ENCODE results near the gene ZNF326.

DNA sequence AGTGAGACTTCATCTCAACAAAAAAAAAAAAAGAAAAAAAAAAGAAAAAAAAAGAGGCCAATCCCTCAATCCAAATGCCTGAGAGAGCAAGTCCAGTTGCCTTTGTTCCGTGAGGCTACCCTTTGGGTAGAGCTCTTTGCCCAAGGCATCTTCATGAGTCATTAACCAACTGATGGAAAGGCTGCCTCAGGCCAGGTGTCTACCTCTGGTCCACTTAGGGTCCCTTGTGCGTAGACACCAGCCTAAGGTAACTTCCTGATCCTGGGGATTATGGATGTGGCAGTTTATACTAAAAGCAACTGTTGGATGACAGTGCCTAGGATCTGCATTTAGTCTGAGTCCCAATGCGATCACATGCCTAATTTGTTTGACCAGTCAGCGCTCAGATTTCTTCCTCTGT, 20.7 kb upstream of the ZNF326 start:
- no peak for TF ChIP-seq POLR2A (IDR thresholded peaks at IDR 0.05)
- TF ChIP-seq, protein P1, sequence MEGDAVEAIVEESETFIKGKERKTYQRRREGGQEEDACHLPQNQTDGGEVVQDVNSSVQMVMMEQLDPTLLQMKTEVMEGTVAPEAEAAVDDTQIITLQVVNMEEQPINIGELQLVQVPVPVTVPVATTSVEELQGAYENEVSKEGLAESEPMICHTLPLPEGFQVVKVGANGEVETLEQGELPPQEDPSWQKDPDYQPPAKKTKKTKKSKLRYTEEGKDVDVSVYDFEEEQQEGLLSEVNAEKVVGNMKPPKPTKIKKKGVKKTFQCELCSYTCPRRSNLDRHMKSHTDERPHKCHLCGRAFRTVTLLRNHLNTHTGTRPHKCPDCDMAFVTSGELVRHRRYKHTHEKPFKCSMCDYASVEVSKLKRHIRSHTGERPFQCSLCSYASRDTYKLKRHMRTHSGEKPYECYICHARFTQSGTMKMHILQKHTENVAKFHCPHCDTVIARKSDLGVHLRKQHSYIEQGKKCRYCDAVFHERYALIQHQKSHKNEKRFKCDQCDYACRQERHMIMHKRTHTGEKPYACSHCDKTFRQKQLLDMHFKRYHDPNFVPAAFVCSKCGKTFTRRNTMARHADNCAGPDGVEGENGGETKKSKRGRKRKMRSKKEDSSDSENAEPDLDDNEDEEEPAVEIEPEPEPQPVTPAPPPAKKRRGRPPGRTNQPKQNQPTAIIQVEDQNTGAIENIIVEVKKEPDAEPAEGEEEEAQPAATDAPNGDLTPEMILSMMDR (IDR thresholded peaks at IDR 0.05), result no peak
